ENCODE measurements around the gene TNNI3K.

- TF ChIP-seq POLR2A (IDR thresholded peaks at IDR 0.05) = no peak
- TF ChIP-seq, protein P1, sequence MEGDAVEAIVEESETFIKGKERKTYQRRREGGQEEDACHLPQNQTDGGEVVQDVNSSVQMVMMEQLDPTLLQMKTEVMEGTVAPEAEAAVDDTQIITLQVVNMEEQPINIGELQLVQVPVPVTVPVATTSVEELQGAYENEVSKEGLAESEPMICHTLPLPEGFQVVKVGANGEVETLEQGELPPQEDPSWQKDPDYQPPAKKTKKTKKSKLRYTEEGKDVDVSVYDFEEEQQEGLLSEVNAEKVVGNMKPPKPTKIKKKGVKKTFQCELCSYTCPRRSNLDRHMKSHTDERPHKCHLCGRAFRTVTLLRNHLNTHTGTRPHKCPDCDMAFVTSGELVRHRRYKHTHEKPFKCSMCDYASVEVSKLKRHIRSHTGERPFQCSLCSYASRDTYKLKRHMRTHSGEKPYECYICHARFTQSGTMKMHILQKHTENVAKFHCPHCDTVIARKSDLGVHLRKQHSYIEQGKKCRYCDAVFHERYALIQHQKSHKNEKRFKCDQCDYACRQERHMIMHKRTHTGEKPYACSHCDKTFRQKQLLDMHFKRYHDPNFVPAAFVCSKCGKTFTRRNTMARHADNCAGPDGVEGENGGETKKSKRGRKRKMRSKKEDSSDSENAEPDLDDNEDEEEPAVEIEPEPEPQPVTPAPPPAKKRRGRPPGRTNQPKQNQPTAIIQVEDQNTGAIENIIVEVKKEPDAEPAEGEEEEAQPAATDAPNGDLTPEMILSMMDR (IDR thresholded peaks at IDR 0.05) = no peak
Observed at GRCh38 chr1:74271503-74271902, 36.3 kb downstream of the TNNI3K start.

Measured in thyroid gland (tissue), 4 donors.